Daoy (cell line): ENCODE results near the gene RNGTT. TPM values are rescaled to one million over a fixed set of nuclear protein-coding genes. Genes with fewer than 3 reads are reported as not detected.
"Not testable (repeated sequence)": the region's sequence is repeated elsewhere in the genome, so short reads cannot be mapped to it uniquely, and the experiment has no call there.

Experiments used
- DNase-seq: peaks from one replicate; pipeline ENCODE4 v3.0.0-alpha.2; 2015; ENCODE audit warnings: low read depth
- total RNA-seq: library from RNA; depleted of rRNA; stranded (reverse); fragments of >200 nt; shearing (Covaris generic); gene quantifications from 2 replicates; pipeline ENCODE4 v1.2.3, GENCODE V29; 2014

RNGTT gene
- total RNA-seq, 1 experiment from 2014 or later = 30.8 TPM

GRCh38 chr6:88814909-88815308 lies 148.5 kb downstream of the RNGTT start:
- DNase-seq = peak; percentile 2

GRCh38 chr6:88813045-88813444 lies 150.4 kb downstream of the RNGTT start:
- no peak for DNase-seq

- DNase-seq = no peak
Observed at GRCh38 chr6:88810701-88811100, 152.7 kb downstream of the RNGTT start.

GRCh38 chr6:88810089-88810488 lies 153.3 kb downstream of the RNGTT start:
- no peak for DNase-seq

- DNase-seq = no peak
Observed at GRCh38 chr6:88808381-88808780, 155.0 kb downstream of the RNGTT start.

GRCh38 chr6:88807622-88808021 lies 155.8 kb downstream of the RNGTT start:
- no peak for DNase-seq

- no peak for DNase-seq
Observed at GRCh38 chr6:88806728-88807127, 156.7 kb downstream of the RNGTT start.

GRCh38 chr6:88804701-88805100 lies 158.7 kb downstream of the RNGTT start:
- no peak for DNase-seq

GRCh38 chr6:88785478-88785877 lies 177.9 kb downstream of the RNGTT start:
- DNase-seq = no peak

GRCh38 chr6:88780714-88781389 lies 182.6 kb downstream of the RNGTT start:
- DNase-seq = peak; percentile 58

GRCh38 chr6:88775866-88776571 lies 187.4 kb downstream of the RNGTT start:
- DNase-seq = no peak

GRCh38 chr6:88768114-88768513 lies 195.3 kb downstream of the RNGTT start:
- not testable (repeated sequence) for DNase-seq

GRCh38 chr6:88764081-88764480 lies 199.3 kb downstream of the RNGTT start:
- no peak for DNase-seq

GRCh38 chr6:88763160-88763559 lies 200.3 kb downstream of the RNGTT start:
- DNase-seq = no peak

GRCh38 chr6:88761237-88762031 lies 202.0 kb downstream of the RNGTT start:
- no peak for DNase-seq

- DNase-seq = no peak
Observed at GRCh38 chr6:88760091-88760490, 203.3 kb downstream of the RNGTT start.

GRCh38 chr6:88750936-88751335 lies 212.5 kb downstream of the RNGTT start:
- no peak for DNase-seq

- DNase-seq = no peak
Observed at GRCh38 chr6:88749849-88750248, 213.6 kb downstream of the RNGTT start.

- no peak for DNase-seq
Observed at GRCh38 chr6:88748141-88748540, 215.3 kb downstream of the RNGTT start.

- no peak for DNase-seq
Observed at GRCh38 chr6:88741939-88742338, 221.5 kb downstream of the RNGTT start.

- no peak for DNase-seq
Observed at GRCh38 chr6:88741071-88741470, 222.3 kb downstream of the RNGTT start.

- DNase-seq = no peak
Observed at GRCh38 chr6:88734544-88734943, 228.9 kb downstream of the RNGTT start.

- DNase-seq = peak; percentile 65
Observed at GRCh38 chr6:88730611-88731011, 232.8 kb downstream of the RNGTT start.
